Measurements from ENCODE around the gene CCDC60. TPM values are rescaled to one million over a fixed set of nuclear protein-coding genes. Genes with fewer than 3 reads are reported as not detected.

Gene CCDC60
- total and polyA plus RNA-seq, 2 of the 13 experiments (the other 11 are each of a cell fraction or from before 2014, with no cell fraction given) = not detected

GRCh38 chr12:119369907-119370546, 35.5 kb downstream of the CCDC60 start (continued):
- no peak for TF ChIP-seq ZBTB4 (CRISPR knock-in tag; IDR thresholded peaks at IDR 0.05; ENCODE audit: borderline replicate concordance)
- TF ChIP-seq ZNF317 (CRISPR knock-in tag; IDR thresholded peaks at IDR 0.05) = no peak
- TF ChIP-seq CENPT (CRISPR knock-in tag; IDR thresholded peaks at IDR 0.05; ENCODE audit: low read depth) = no peak

- in situ Hi-C loops (cut with HindIII; ENCODE audit: extremely low pct_ligation_motif_present, low pct_unique_long_range_greater_than_20kb) (no loop called here), intact Hi-C loops (cut with micrococcal nuclease; ENCODE audit: unreplicated experiment) (no loop called here)
- no peak overlapping the region for H3K27ac ChIP-seq (ENCODE audit: extremely low read length, insufficient read depth, low read length)
- no peak overlapping the region for H3K4me3 ChIP-seq (replicated peaks in 1 of 3; ENCODE audit: insufficient read depth in 1 of 3, low read depth in 2 of 3, low read length in 3 of 3)
- DNase-seq (ENCODE audit: low spot score) (no peak), FAIRE-seq (no peak), ATAC-seq (no peak)
- 2% methylated on average over 4 of the region's 7 CpGs for WGBS (ENCODE audit: low lambda C conversion rate)
- no peaks in the 10 kb centered on the region for H4K20me1 ChIP-seq (ENCODE audit: insufficient read depth, low read length)
- POLR2A ChIA-PET = no interaction called here
- no peaks in the 10 kb centered on the region; a peak in 1 of 5 replicates for H3K27me3 ChIP-seq (ENCODE audit: control insufficient read depth in 1 of 2, insufficient read depth in 2 of 2, low read length in 2 of 2)
- H3K4me2 ChIP-seq (ENCODE audit: low read depth, low read length) = no peak overlapping the region
- no TSS peak for BruUV-seq (replicated peaks)
- no peak overlapping the region for H3K9ac ChIP-seq (ENCODE audit: insufficient read depth, low read depth, low read length)
- TF ChIP-seq CEBPB (IDR thresholded peaks at IDR 0.05; ENCODE audit: borderline replicate concordance, low read depth, low read length) (peak; percentile 43; the same call in 1 of the 2 replicates), NONO (IDR thresholded peaks at IDR 0.05) (no peak), NONO (CRISPR knock-in tag; conservative IDR thresholded peaks at IDR 0.05) (no peak)
- CTCF ChIA-PET (ENCODE audit: low intra/inter-chr PET ratio, low total read pairs) = no interaction called here
- H2AFZ ChIP-seq (ENCODE audit: low read length) = no peak overlapping the region
- no peaks in the 10 kb centered on the region for H3K36me3 ChIP-seq (replicated peaks in 1 of 2; ENCODE audit: control insufficient read depth in 1 of 2, insufficient read depth in 2 of 2, low read length in 2 of 2)
- no peaks in the 10 kb centered on the region for H3K4me1 ChIP-seq (ENCODE audit: insufficient read depth, low read length)
- no peaks in the 10 kb centered on the region for H3K9me3 ChIP-seq (ENCODE audit: low read length)
- no peaks in the 10 kb centered on the region for H3K79me2 ChIP-seq (ENCODE audit: insufficient read depth, low read length)
Measured at GRCh38 chr12:119372540-119372939, 38.0 kb downstream of the CCDC60 start.
